C4-2B (cell line): ENCODE data around the gene PLD1.

Experiments
- H3K27ac ChIP-seq: fragments of 450-650 bp; 2 replicates; pipeline ENCODE4 v1.5.1; 2017
- ZFX ChIP-seq: fragments of 450-650 bp; IDR thresholded peaks from 2 replicates; pipeline ENCODE4 v1.6.1; 2017
- TF ChIP-seq, protein P1 (sequence below): fragments of 450-650 bp; conservative IDR thresholded peaks from 2 replicates; pipeline ENCODE4 v1.5.1; 2017; ENCODE audit warnings: mild to moderate bottlenecking

Gene PLD1

GRCh38 chr3:171733561-171733960, 76.7 kb downstream of the PLD1 start:
- H3K27ac ChIP-seq: no peak overlapping the region
- no peak for TF ChIP-seq ZFX
- TF ChIP-seq, protein P1, sequence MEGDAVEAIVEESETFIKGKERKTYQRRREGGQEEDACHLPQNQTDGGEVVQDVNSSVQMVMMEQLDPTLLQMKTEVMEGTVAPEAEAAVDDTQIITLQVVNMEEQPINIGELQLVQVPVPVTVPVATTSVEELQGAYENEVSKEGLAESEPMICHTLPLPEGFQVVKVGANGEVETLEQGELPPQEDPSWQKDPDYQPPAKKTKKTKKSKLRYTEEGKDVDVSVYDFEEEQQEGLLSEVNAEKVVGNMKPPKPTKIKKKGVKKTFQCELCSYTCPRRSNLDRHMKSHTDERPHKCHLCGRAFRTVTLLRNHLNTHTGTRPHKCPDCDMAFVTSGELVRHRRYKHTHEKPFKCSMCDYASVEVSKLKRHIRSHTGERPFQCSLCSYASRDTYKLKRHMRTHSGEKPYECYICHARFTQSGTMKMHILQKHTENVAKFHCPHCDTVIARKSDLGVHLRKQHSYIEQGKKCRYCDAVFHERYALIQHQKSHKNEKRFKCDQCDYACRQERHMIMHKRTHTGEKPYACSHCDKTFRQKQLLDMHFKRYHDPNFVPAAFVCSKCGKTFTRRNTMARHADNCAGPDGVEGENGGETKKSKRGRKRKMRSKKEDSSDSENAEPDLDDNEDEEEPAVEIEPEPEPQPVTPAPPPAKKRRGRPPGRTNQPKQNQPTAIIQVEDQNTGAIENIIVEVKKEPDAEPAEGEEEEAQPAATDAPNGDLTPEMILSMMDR: no peak

- no peak for TF ChIP-seq ZFX
- TF ChIP-seq, protein P1: no peak
- no peak overlapping the region for H3K27ac ChIP-seq
Measured at GRCh38 chr3:171732756-171733155, 77.5 kb downstream of the PLD1 start.

- TF ChIP-seq ZFX: no peak
- TF ChIP-seq, protein P1: no peak
- H3K27ac ChIP-seq: no peak overlapping the region
Measured at GRCh38 chr3:171731691-171732090, 78.6 kb downstream of the PLD1 start.

DNA sequence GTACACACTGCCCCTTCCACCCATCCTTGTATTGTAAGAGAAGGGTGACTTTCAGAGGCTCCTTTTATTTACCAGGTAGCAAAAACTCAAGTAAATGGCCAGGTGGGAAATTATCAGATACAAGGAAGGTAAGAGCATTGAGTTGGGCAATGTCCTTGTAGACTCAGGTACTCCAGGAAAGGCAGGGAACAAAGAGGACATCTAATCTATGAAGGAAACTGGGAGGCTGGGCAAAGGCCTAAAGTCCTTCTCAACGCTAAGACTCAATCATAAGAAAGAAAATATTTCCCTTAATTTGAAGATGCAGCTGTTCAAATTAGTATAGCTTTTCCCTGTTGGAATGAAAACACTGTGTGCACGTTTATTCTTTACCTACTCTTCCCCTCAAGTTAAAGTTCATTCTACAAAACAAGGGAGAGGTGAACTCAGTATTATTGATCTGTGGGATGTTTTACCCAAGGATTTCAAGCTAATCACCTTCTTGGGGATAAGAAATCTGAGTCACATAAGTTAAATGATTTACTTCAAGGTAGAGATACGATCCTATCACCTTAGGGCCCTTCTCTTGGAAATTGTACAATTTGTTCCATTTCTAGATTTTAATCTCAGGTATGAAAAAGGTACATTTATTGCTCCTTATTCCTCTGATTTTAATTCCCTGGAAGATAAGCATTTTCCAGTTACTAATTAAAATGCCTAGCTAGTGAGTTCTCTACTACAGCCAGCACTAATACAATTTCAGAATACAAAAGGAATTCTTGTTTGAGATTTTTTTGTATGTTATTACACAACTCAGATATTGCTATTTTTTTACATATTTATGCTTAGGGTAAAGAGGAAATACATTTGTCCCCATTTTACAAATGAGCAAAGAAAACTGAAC, 80.6 kb downstream of the PLD1 start:
- TF ChIP-seq ZFX: no peak
- TF ChIP-seq, protein P1: no peak
- H3K27ac ChIP-seq: no peak overlapping the region

DNA sequence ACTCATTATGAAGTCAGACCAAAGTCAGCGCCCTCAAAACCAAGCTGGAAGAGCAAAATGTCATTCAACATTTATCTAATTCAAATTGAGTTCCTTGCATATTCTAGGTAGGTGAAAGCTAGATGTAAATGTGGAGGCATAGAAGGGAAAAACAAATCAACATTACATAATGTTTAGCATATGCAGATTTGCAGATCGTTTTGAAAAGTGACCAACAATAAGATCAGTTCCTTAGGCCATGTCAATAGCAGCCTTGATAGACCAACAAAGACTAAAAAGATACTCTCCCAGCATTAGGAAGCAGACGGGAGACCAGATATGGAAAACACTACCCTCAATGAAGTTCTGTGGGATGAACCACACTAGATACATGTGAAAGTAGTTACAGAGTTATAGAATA, 83.0 kb downstream of the PLD1 start:
- TF ChIP-seq ZFX: no peak
- TF ChIP-seq, protein P1: no peak
- no peak overlapping the region for H3K27ac ChIP-seq

DNA sequence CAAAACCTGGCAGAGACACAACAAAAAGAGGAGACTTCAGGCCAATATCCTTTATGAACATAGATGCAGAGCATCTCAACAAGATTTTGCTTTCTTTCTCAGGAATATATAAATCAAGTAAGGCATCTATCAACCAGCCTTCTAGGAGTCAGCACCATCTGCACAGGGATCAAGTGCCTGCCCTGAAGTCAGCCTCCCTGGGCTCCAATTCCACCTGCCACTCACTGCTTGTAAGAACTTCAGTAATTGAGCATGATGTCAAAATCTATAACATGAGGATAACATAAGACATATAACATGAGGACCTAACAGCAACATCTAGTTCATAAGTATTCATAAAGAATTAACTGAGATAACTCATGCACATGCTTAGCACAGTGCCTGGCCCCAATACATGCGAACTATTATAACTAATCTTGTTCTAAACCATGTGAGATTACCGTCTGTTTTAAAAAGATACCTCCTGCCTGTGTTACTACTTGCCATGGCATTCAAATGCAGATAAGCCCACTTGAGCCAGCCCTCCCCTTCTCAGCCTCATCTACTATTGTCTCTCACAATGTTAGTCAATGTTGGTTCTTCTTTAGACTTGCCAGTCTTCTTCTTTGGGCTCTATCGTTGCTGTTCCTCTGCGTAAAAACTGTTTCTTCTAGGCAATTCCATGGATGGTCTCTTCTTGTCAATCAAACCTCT, 91.6 kb downstream of the PLD1 start:
- TF ChIP-seq, protein P1: no peak
- TF ChIP-seq ZFX: no peak
- H3K27ac ChIP-seq: no peak overlapping the region

GRCh38 chr3:171715155-171715554, 95.1 kb downstream of the PLD1 start:
- TF ChIP-seq, protein P1: no peak
- TF ChIP-seq ZFX: no peak
- H3K27ac ChIP-seq: no peak overlapping the region
